Measurements from ENCODE around the gene RGCC.
"Not testable (repeated sequence)": the region's sequence is repeated elsewhere in the genome, so short reads cannot be mapped to it uniquely, and the experiment has no call there.

DNA sequence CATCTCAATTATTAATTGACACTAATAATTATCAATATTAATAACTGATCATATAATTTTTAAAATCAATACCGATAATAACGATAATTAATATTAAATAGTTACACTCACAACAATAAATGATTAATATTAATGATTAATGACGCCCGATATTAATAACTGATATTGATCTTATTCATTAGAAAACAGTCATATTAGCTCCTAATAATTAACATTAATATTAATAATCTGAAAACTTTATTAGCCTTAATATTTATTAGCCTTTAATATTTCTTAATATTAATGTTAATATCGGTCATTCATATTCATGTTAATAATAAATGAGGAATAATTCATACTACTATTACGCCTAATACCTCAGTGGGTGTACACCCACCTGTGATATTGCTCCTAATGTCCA, 32.7 kb upstream of the RGCC start:
- TF ChIP-seq, protein P1, sequence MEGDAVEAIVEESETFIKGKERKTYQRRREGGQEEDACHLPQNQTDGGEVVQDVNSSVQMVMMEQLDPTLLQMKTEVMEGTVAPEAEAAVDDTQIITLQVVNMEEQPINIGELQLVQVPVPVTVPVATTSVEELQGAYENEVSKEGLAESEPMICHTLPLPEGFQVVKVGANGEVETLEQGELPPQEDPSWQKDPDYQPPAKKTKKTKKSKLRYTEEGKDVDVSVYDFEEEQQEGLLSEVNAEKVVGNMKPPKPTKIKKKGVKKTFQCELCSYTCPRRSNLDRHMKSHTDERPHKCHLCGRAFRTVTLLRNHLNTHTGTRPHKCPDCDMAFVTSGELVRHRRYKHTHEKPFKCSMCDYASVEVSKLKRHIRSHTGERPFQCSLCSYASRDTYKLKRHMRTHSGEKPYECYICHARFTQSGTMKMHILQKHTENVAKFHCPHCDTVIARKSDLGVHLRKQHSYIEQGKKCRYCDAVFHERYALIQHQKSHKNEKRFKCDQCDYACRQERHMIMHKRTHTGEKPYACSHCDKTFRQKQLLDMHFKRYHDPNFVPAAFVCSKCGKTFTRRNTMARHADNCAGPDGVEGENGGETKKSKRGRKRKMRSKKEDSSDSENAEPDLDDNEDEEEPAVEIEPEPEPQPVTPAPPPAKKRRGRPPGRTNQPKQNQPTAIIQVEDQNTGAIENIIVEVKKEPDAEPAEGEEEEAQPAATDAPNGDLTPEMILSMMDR (IDR thresholded peaks at IDR 0.05), result not testable (repeated sequence)
- TF ChIP-seq POLR2A (IDR thresholded peaks at IDR 0.05), result not testable (repeated sequence)
